HG03175 (cell line): ENCODE measurements around the gene KATNB1.

Source experiments
- ATAC-seq: cut with Tn5 transposase; IDR thresholded peaks from one replicate; pipeline ENCODE4 v1.9.1; 2021; ENCODE audit warnings: mild to moderate bottlenecking, moderate library complexity; ENCODE audit not compliant: unreplicated experiment

Gene KATNB1

DNA sequence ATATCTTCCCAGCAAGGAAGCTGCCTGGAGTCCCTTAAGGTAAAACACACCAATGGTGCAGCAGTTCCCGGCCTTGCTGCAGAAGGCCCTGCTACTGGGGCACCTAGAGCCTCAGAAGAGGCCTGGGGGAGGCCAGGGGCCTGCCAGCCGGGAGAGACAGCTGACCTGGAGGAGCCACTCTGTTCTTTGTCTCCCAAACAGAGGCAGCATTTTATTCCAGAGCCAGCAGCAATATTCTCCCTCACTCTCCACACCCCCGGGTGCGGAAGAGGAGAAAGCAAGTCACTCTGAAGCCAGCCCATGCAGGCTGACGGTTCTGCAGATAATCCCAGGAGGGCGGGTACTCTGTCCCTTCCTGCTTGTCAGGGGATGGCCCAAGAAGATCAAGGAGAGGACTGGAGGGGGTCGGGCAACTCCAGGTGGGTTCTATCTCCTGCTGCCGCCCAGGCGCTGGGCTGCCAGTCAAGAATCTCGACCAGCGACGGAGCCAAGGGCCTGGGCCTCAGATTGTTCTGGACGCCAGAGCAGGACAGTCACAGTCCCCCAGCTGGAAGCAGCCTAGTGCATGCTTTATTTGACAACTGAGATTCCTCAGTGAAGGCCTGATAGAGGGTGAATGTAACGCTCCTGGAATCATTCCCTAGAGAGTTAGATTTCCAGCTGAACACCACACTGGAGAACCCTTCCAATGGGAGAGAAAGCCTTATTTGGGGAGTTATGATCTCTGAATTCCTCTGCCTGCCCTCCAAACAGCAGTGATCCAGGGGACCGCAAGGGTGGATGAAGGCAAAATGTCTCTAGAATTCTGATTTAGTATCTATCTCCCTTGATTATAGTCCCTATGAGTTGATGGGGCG is 67.8 kb downstream of the KATNB1 start:
- ATAC-seq, result no peak

DNA sequence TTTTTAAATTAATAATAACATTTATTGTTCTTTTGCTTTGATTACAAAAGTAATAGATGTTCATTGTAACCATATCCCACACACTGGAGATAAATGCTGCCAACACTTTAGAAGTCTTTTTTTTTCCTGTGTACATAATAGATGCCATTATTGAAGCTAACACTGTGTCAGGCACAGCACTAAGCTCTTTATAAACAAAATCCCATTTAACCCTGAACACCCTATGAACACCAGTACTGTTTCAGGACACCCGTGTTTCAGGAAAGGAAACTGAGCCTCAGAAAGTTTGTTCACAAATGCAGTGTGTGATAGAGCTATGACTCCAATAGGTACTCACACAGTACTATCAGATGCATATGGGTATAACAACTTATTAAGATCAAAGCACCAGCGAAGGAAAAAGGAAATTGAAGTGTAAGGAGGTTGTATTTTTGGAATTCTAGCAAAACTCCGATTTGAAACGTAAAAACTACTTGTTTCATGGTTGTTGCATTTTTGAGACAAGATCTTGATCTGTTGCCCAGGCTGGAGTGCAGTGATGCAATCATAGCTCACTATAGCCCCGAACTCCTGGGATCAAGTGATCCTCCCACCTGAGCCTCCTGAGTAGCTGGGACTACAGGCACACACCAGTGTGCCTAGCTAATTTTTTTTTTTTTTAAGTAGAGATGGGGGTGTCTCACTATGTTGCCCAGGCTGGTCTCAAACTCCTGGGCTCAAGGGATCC is 68.7 kb downstream of the KATNB1 start:
- no peak for ATAC-seq

- ATAC-seq, result no peak
Measured at GRCh38 chr16:57805176-57805575, 69.6 kb downstream of the KATNB1 start.
